Neutrophil (primary cell): ENCODE results near the gene BNC2.

ENCODE experiments used
- H3K27ac ChIP-seq: fragments of 200-600 bp; sonication (generic); 2 replicates; pipeline ENCODE4 v1.5.1; 2016; ENCODE audit warnings: mild to moderate bottlenecking, moderate library complexity
- H3K27me3 ChIP-seq: fragments of 200-600 bp; sonication (generic); 2 replicates; pipeline ENCODE4 v1.6.0; 2016; ENCODE audit warnings: mild to moderate bottlenecking
- H3K36me3 ChIP-seq: fragments of 200-600 bp; sonication (generic); 2 replicates; pipeline ENCODE4 v1.5.1; 2017
- H3K4me1 ChIP-seq, 2 experiments: fragments of 200-600 bp in 1 of 2; sonication (generic) in 1 of 2; 1 replicate in 1 of 2; 2 replicates in 1 of 2; pipeline versions ENCODE4 v1.5.1 to v1.6.1; 2013 to 2016; ENCODE audit warnings: low read depth in 1 of 2, low read length in 1 of 2, mild to moderate bottlenecking in 1 of 2, moderate library complexity in 1 of 2; ENCODE audit not compliant: control insufficient read depth in 1 of 2, insufficient read depth in 1 of 2
- H3K4me3 ChIP-seq, 2 experiments: fragments of 200-600 bp in 1 of 2; sonication (generic) in 1 of 2; 1 replicate in 1 of 2; 2 replicates in 1 of 2; pipeline ENCODE4 v1.5.1; 2013 to 2016; ENCODE audit warnings: low read depth in 1 of 2, low read length in 1 of 2, mild to moderate bottlenecking in 1 of 2, moderate library complexity in 1 of 2
- H3K9me3 ChIP-seq: fragments of 200-600 bp; sonication (generic); 2 replicates; pipeline ENCODE4 v1.5.1; 2016
- TF ChIP-seq, protein P1 (sequence below): fragments of 200-600 bp; sonication (generic); IDR thresholded peaks from 2 replicates; pipeline ENCODE4 v1.5.1; 2016; ENCODE audit warnings: antibody characterized with exemption

Gene BNC2

DNA sequence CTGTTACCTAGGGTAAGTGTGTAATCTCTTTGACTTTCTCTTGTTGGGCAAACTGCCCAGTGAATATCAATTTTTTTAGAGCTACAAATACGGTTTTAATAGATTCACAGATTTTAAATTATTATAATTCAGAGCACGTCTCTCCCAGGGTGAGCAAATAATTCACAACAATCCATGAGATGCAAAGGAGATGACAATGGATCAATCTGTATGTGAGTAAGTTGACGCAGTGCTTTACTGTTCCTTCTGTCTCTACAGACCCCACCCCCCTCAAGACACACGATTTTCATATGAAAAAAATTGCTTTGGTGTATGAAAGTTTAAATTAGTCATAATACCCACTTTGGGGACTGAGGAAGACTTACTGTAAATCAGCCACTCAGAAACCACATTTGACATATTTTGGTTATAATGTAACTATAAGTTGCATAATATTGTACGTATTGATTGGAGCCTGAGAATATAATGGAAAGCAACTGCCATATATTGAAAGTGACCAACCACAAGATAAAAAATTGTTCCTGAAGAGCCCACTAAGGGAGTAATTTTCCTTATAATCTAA, 201.7 kb downstream of the BNC2 start:
- TF ChIP-seq, protein P1, sequence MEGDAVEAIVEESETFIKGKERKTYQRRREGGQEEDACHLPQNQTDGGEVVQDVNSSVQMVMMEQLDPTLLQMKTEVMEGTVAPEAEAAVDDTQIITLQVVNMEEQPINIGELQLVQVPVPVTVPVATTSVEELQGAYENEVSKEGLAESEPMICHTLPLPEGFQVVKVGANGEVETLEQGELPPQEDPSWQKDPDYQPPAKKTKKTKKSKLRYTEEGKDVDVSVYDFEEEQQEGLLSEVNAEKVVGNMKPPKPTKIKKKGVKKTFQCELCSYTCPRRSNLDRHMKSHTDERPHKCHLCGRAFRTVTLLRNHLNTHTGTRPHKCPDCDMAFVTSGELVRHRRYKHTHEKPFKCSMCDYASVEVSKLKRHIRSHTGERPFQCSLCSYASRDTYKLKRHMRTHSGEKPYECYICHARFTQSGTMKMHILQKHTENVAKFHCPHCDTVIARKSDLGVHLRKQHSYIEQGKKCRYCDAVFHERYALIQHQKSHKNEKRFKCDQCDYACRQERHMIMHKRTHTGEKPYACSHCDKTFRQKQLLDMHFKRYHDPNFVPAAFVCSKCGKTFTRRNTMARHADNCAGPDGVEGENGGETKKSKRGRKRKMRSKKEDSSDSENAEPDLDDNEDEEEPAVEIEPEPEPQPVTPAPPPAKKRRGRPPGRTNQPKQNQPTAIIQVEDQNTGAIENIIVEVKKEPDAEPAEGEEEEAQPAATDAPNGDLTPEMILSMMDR: no peak
- H3K4me3 ChIP-seq: no peak overlapping the region
- no peaks in the 10 kb centered on the region for H3K9me3 ChIP-seq
- no peaks in the 10 kb centered on the region for H3K36me3 ChIP-seq
- no peaks in the 10 kb centered on the region for H3K4me1 ChIP-seq
- H3K27me3 ChIP-seq: no peaks in the 10 kb centered on the region
- no peak overlapping the region for H3K27ac ChIP-seq

DNA sequence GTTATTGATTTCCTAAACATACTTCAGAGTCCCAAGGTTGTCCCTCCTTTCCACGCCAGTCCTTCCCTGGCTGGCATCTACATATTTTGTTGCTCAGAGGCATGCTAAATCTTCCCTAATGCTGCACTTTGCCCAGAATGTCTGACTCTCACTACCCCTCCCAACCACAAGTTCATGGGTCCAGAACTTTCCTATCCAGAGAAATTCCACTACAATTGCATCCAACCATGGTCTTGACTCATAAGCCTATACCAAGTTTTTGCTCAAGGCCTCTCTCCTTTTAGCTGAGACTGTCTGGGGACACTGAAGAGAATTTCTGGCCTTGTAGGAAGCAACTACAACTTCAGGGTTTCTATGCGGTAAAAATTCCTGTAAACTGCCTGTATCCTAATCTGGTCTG, 206.3 kb downstream of the BNC2 start:
- H3K27ac ChIP-seq: no peak overlapping the region
- H3K27me3 ChIP-seq: no peaks in the 10 kb centered on the region
- no peaks in the 10 kb centered on the region for H3K9me3 ChIP-seq
- H3K4me1 ChIP-seq: no peaks in the 10 kb centered on the region
- TF ChIP-seq, protein P1: no peak
- no peaks in the 10 kb centered on the region for H3K36me3 ChIP-seq
- H3K4me3 ChIP-seq: no peak overlapping the region

DNA sequence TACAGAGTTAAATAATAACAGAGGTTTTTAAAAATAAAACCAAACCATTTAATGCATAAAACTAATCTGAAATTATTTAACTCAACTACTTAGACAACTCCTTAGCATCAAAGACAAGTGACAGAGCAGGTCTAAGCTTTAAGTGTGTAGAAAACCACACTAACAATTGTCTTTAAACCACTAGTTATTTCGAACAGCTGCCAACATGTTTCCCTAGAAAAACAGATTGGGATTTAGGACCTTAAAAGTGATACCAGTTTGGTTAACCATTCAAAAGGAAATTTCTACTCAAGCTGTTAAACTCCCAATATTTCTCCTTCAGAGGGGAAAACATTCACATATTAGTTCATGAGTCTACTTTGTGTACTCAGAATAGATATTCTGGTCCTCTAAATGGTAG, 208.7 kb downstream of the BNC2 start:
- H3K9me3 ChIP-seq: no peaks in the 10 kb centered on the region
- no peak overlapping the region for H3K4me3 ChIP-seq
- H3K27ac ChIP-seq: no peak overlapping the region
- no peaks in the 10 kb centered on the region for H3K36me3 ChIP-seq
- H3K27me3 ChIP-seq: no peaks in the 10 kb centered on the region
- TF ChIP-seq, protein P1: no peak
- H3K4me1 ChIP-seq: no peaks in the 10 kb centered on the region

DNA sequence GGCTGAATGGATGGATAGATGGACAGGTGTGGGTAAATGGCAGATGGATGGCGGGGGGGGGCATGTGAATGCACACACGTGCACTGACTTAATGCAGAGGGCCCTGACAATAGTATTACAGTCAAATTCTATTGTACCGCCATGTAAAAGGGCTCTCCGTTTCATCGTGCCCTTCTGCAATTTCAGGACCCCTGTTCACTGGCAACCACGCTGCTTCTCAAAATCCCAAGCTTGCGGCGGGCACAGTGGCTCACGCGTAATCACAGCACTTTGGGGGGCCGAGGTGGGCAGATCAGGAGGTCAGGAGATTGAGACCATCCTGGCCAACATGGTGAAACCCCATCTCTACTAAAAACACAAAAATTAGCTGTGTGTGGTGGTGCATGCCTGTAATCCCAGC, 211.4 kb downstream of the BNC2 start:
- no peaks in the 10 kb centered on the region for H3K27me3 ChIP-seq
- no peaks in the 10 kb centered on the region for H3K9me3 ChIP-seq
- TF ChIP-seq, protein P1: no peak
- H3K4me3 ChIP-seq: no peak overlapping the region
- H3K4me1 ChIP-seq: no peaks in the 10 kb centered on the region
- no peak overlapping the region for H3K27ac ChIP-seq
- no peaks in the 10 kb centered on the region for H3K36me3 ChIP-seq

DNA sequence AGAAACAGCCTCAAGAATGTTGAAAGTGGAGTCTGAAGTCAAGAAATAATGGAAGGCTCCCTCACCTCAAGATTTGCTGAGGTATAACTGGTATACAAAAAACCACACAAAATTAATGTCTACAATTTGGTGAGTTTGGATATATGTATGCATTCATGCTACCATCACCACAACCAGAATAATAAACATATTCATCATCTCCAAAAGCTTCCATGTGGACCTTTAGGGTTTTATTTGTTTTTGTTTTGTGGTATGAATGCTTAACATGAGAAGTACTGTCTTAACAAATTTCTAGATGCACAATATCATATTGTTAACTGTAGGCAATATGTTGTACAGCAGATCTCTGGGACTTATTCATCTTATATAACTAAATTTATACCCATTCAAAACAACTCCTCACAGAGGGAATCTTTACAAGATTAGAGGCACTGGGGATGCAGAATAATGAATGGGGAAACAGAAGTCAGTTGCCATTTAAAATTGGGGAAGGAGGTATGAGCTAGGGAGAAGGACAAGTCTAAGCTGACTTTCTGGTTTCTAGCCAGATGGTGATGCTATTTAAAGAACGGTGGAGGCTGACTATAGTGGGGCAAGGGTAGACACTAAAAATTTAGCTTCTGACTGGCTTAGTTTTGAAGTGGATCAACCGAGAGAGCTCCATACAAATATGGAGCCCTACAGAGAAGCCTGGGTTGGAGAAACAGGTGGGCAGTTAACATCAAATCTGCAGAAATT, 213.9 kb downstream of the BNC2 start:
- TF ChIP-seq, protein P1: no peak
- H3K9me3 ChIP-seq: no peaks in the 10 kb centered on the region
- no peaks in the 10 kb centered on the region for H3K36me3 ChIP-seq
- no peaks in the 10 kb centered on the region for H3K27me3 ChIP-seq
- H3K27ac ChIP-seq: no peak overlapping the region
- no peak overlapping the region for H3K4me3 ChIP-seq
- H3K4me1 ChIP-seq: no peaks in the 10 kb centered on the region
